Smooth muscle cell of the umbilical artery (primary cell): Measurements from ENCODE around the gene SLC4A1. TPM values are rescaled to one million over a fixed set of nuclear protein-coding genes. Genes with fewer than 3 reads are reported as not detected.

Source experiments
- total RNA-seq: library from RNA; depleted of rRNA; stranded (reverse); fragments of >200 nt; gene quantifications from 2 replicates; pipeline ENCODE4 v1.2.3, GENCODE V29; 2014

The SLC4A1 gene
- not detected in 2 replicates for total RNA-seq

DNA sequence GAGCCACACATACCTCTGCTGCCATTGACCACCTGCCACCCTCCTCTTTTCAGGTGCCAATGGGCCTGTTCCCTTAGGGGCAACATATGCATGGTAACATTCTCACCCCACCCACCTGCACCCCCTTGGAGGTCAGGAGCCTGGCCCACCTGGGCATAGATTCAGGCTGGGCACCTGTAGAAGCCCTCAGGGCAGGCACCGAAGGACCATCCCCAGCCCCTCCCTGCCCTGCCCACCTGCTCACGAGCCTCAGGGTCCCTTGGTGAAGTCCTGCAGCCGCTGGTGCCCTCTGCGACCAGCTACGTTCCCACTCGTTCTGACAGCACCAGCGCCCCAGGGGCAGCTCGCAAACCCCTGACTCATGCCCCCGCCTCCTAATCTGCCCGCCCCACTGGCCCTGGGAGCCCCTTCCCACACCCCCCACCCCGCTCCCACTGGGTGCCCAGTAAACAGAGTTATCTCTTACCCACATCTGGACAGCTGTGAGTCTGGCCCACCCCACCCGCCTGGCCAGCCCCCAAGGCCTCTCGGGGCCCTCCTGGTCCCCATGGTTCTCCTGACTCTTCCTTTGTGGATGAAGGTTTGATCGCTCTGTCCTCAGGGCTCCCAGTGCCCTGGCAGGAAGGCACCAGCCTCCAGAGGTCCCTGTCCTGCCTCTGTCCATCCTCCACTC, at the start of gene SLC4A1:
TSS of gene SLC4A1 (minus strand) at position 318 of the 673 bp plus-strand sequence. CDS start 5,269 bp downstream, outside the sequence.

DNA sequence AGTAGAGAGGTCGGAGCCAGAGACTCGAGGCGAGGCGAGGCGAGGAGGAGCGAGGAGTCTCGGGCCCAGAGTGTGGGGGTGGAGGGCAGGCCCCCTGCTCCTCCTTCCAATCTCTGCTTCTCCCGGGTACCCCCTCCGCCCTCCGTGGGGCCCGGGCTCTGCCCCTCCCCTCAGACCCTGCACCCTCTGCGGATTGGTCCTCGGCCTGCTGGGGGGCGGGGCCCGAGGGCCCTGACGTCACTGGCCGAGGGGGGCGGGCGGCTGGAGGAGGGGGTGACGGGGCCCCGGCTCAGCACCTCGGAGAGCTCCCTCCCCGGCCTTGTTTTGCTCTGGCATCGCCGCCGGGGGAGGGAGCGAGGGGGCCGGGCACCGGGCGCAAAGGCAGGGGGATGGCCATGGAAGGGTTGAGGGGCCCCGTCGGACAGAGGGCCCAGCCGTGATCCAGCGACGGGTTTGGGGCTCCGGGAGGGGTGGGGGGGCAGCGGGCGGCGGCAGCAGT, 40.4 kb upstream of the SLC4A1 start, which contains the start of gene RUNDC3A:
TSS of gene RUNDC3A (plus strand) at position 282 of the 499 bp plus-strand sequence. CDS start 232 bp downstream, outside the sequence.

DNA sequence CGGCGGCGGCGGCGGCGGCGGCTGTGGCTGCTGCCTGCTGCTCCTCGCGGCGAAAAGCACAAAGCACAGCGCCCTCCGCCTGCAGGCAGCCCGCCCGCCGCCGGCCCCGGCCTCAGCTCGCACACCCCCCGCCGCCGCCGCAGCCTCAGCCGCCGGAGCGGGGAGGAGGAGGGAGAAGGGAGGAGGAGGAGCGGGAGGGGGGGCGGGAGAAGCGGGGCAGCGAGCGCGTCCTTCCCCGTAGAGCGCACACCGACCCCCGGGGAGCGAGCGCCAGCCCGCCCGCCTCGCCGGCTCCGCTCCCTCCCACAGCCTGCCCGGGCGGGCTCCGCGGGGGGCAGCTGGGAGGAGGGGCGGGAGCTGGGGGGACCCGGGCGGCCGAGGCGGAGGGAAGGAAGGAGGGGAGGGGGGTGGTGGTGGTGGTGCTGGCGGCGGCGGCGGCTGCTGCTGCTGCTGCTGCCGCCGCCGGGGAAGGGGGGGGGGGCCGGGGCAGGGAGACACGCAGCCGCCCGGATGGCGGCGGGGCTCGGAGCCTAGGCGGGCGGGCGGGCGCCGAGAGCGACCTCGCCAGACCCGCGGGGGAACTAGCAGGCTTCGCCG, 48.2 kb downstream of the SLC4A1 start, which contains the start of gene UBTF:
TSS of gene UBTF (minus strand) at position 60 of the 597 bp plus-strand sequence. CDS start 1,446 bp downstream, outside the sequence.

DNA sequence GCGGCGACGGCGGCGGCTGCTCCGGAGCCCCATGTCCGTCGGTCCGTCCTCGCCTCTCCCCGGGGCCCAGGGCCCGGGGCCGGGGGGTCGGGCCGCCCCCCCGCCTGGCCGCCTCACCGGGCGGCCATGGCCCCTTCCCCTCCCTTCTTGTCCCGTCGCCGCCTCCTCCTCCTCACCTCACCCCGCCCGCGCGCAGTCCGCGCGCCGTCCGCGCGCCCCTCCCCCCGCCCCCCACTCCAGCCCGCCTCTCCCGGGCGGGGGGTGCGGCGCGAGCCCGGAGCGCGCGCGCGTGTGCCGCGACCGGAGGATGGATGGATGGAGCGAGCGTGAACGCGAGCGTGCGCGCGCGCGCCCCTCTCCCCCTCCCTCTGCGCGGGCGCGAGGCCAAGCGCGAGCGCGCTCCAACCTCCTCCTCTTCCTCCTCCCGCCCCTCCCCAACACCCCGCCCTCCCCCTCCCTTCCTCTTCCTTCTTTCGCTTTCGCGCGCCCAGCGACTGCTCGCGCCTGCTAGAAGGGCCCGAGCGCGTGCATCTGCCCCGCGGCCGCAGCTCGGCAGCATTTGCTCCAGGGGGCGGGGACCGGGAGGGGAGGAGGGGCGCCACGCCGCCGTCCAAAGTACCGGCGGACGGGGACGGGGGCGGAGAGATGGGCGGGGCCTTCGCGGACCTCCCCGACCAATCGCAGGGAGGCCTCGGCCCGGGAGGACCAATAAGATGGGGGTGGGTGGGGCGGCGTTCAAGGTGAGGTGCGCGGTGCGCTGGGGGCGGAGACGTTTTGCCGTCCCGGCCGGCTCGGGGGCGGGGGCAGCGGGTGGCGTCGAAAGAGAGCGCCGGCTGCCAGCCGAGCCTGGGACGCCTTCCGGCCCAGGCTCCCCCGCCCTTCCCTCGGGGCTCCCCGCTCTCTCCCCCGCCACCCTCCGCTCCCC, 68.1 kb downstream of the SLC4A1 start, which contains the start of gene ATXN7L3:
TSS of gene ATXN7L3 (minus strand) at position 332 of the 925 bp plus-strand sequence. CDS start 1,814 bp downstream, outside the sequence.

Other genes starting within 250 kb of the SLC4A1 start
- gene LSM12, start 201.5 kb downstream of the SLC4A1 start, total RNA-seq, result 26.1 and 44.3 TPM in 2 replicates
- gene G6PC3, start 197.4 kb downstream of the SLC4A1 start, total RNA-seq, result 22.0 and 27.1 TPM in 2 replicates
- 27.3 and 48.3 TPM in 2 replicates for gene HDAC5, start 144.5 kb downstream of the SLC4A1 start, total RNA-seq
- under 0.01 and 1.4 TPM in 2 replicates for gene HROB, start 126.2 kb downstream of the SLC4A1 start, total RNA-seq
- gene ASB16, start 97.4 kb downstream of the SLC4A1 start, total RNA-seq, result 0.09 TPM in 1 of 2 replicates, not detected in the other
- 24.5 and 26.4 TPM in 2 replicates for gene TMUB2, start 81.2 kb downstream of the SLC4A1 start, total RNA-seq
- gene ATXN7L3, start 68.3 kb downstream of the SLC4A1 start, total RNA-seq, result 37.7 and 49.5 TPM in 2 replicates
- 34.1 and 41.9 TPM in 2 replicates for gene UBTF, start 48.5 kb downstream of the SLC4A1 start, total RNA-seq
- 0.09 and 0.59 TPM in 2 replicates for gene RUNDC3A, start 40.5 kb upstream of the SLC4A1 start, total RNA-seq
- 63.0 and 87.0 TPM in 2 replicates for gene SLC25A39, start 56.7 kb upstream of the SLC4A1 start, total RNA-seq
- gene GRN, start 77.2 kb upstream of the SLC4A1 start, total RNA-seq, result 292 and 344 TPM in 2 replicates
- gene FAM171A2, start 95.7 kb upstream of the SLC4A1 start, total RNA-seq, result 3.4 and 4.2 TPM in 2 replicates
- under 0.01 and 0.14 TPM in 2 replicates for gene ITGA2B, start 121.5 kb upstream of the SLC4A1 start, total RNA-seq
- gene GPATCH8, start 235.3 kb upstream of the SLC4A1 start, total RNA-seq, result 21.7 and 24.6 TPM in 2 replicates